HG03066 (cell line): ENCODE measurements around the gene GAS6.
"Not testable (repeated sequence)": the region's sequence is repeated elsewhere in the genome, so short reads cannot be mapped to it uniquely, and the experiment has no call there.

ENCODE experiments used
- ATAC-seq: cut with Tn5 transposase; IDR thresholded peaks from one replicate; pipeline ENCODE4 v1.9.1; 2021; ENCODE audit warnings: low read depth; ENCODE audit not compliant: unreplicated experiment

GAS6 gene

GRCh38 chr13:113826446-113826845 is 37.4 kb downstream of the GAS6 start:
- not testable (repeated sequence) for ATAC-seq

DNA sequence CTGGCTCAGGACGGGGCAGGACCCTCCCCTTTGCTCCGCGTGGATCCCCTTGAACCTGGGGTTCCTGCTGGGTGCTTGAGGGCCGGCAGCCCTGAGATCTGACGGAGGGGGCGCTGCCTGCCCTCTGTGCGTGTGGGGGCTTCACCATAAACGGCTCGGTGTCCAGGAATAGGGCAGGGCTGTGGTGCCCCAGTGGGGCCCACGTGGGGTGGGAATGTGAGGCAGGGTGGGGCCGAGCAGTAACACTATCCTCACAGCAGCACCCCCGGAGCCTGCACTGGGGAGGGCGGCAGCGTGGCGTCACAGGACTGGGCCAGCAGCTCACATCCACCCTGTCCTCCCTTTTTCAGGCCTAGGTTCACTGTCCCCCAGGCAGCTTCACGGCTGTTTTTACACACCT is 38.0 kb downstream of the GAS6 start:
- ATAC-seq: no peak

DNA sequence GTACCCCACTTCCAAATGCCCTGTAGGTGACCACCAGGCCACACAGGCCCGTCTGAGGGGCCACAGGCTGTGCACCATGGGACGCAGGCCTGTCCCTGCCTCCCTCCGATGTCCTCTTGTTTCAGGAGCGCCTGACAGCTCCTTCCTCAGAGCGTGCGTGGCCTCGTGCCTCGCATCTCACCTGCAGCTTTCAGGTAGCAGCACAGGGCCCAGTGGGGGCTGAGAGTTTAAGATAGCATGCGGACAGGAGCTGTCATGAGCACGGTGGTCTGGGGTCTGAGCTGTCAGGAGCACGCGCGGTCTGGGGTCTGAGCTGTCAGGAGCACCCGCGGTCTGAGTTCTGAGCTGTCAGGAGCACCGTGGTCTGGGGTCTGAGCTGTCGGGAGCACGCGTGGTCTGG is 40.1 kb downstream of the GAS6 start:
- no peak for ATAC-seq

- ATAC-seq: no peak
Observed at GRCh38 chr13:113822956-113823744, 40.7 kb downstream of the GAS6 start.

- no peak for ATAC-seq
Observed at GRCh38 chr13:113822266-113822665, 41.6 kb downstream of the GAS6 start.

DNA sequence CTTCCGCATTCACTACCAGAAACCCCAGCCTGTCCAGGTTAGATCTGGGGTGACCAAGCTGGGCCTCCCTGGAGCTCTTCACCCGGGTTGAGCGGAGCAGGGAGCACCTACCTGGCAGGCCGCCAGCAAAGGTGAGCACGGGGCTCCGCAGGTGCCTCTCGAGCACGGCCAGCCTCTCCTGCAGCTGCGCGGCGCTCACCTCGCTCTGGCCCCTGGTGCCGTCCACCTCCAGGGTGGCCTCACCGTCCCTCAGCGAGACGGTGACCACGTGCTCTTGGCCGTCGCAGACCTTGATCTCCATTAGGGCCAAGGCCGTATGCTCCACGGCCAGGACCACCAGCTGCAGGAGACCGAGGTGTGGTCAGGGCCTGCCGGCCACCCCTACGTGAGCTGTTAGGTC is 42.0 kb downstream of the GAS6 start:
- no peak for ATAC-seq

DNA sequence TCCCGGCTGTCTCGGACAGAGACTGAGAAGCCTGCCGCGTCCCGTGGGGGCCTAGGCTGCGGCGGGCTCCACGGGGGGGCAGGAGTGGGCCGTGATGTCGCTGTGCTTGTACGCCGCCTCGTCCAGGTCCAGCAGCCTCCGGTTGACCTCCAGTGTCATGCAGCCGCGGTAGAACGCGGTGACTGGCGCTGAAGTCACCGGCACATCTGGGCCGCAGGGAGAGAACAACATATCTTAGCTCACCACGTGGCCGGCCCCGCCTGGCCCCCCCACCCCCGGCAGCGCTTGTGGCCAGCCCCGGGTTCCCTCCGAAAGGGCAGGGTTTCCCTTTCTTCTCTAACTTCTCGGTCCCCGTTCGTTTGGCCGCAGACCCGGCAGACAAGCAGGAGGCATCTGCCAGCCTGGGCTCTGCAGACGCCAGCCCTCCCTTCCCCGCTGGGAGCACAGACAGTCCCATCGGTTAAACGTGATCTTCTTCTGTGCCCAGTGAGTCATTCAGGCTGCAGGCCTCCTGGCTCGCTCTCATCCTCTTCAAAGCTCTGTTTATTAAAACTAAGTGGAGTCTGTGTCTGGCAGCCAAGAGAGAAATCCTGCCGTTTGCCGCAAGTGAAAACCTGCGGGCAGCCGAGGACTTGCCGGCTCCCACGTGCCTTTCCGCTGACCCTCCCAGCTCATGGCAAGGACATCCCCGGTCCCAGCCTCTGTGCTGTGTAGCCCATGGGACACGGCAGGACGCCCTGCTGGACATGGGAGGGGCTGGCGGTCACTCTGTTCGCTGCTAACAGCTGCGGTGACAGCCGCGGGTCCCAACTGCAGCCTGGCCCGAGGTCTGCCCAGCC is 42.8 kb downstream of the GAS6 start:
- no peak for ATAC-seq

GRCh38 chr13:113819731-113820715 is 43.9 kb downstream of the GAS6 start:
- no peak for ATAC-seq

- ATAC-seq: no peak
Observed at GRCh38 chr13:113819341-113819730, 44.5 kb downstream of the GAS6 start.

- ATAC-seq: no peak
Observed at GRCh38 chr13:113818700-113819295, 45.1 kb downstream of the GAS6 start.

GRCh38 chr13:113817860-113818691 is 45.8 kb downstream of the GAS6 start:
- no peak for ATAC-seq

DNA sequence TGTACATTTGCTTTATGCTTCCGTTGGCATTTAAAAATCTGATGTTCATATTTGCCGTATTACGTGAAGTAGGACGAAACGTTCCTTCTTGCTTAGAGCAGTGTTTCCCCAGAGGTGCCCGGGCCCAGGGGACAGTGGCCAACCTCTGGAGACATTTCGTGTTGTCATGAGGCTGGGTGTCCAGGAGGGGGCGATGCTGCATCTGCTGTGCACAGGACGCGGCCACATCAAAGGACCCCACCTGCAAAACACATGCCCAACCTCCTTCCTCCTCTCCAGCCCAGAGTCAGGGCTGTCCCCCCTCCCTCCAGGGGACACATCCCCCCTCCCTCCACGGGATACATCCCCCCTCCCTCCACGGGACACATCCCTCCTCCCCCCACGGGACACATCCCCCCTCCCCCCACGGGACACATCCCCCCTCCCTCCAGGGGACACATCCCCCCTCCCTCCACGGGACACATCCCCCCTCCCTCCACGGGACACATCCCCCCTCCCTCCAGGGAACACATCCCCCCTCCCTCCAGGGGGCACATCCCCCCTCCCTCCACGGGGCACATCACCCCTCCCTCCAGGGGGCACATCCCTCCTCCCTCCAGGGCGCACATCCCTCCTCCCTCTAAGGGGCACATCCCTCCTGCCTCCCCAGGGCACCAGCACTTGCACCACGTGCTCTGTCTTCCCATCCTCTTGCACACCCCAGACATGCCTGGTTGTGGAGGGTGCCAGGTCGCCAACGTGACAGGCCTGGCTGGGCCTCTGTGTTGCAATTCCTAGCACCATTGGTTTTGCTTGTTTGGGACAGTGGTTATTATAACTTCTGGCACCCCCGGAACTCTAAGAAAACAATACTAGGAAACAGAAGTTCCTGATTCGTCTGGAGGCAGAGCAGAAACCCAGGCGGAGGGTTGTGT is 46.7 kb downstream of the GAS6 start:
- ATAC-seq: no peak

- no peak for ATAC-seq
Observed at GRCh38 chr13:113816254-113816929, 47.5 kb downstream of the GAS6 start.

DNA sequence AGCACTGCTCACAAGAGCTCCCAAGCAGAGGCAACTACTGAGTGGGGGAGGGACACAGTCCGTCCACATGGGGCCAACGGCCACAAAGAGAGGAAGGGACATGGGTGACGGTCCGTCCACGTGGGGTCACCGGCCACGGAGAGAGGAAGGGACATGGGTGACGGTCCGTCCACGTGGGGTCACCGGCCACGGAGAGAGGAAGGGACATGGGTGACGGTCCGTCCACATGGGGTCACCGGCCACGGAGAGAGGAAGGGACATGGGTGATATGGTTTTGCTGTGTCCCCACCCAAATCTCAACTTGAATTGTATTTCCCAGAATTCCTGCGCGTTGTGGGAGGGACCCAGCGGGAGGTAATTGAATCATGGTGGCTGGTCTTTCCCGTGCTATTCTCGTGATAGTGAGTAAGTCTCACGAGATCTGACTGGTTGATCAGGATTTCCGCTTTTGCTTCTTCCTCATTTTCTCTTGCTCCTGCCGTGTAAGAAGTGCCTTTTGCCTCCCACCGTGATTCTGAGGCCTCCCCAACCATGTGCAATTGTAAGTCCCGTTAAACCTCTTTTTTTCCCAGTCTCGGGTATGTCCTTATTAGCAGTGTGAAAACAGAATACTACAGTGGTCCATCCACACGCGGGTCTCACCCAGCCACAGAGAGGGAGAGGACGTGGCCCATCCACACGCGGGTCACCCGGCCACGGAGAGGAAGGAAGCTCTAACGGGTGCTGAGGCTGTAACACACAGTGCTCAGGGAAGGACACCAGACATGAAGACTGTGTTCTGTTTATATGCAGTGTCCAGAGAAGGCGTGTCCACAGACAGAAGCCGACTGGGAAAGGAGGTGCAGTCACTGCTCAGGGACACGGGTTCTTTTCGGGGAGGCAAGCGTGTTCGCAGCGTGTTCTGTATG is 48.5 kb downstream of the GAS6 start:
- no peak for ATAC-seq

DNA sequence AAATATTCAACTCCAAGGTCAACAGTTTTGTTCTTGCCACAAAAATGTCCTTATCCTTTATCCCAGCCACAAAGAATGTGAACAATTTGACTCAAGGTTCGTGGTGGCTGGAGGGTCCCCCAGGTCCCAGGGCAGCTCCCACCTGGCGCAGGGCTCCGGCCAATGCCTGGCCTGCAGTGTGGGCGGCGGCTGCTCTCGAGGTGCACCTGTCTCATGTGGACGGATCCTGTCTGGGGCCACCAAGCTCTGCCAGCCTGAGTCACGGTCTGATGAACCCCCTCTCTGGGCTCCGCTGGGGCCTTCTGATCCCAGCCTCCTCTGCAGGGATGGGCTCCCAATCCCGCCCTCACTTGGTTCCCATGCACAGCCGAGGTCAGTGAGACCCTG is 49.4 kb downstream of the GAS6 start:
- no peak for ATAC-seq

DNA sequence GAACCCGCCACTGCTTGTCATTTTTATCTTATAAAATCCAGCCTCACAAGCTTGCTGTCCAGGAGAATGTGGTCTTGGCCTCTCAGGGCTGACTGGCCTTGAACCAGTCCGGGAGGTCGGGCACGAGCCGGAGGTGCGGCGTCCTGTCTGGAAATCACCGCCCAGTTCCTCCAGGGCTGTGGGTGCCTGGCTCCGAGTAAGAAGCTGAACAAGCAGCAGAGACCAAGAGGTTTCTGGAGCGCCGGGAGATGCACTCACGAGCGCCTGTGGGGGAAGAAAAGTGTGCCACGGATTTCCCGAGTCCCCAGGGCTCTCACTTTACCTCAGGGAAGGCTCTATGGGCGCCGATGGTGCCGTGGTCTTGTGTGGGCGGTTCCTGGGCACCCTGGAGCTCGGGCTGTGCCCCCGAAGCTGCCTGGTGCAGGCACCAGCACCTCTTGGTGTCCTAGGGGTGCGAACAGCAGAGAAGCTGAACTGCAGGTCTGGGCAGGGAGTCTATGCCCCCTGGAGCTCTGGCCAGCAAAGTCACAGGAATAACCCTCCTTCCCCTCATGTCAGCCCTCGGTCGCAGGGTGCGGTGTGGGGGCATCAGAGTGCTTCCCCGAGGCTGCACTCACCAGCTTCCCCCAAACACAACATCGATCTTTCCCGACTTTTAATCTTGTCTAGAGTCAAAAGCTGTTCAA is 50.0 kb downstream of the GAS6 start:
- no peak for ATAC-seq
